K562 (cell line): ENCODE results near the gene HIVEP1. TPM values are rescaled to one million over a fixed set of nuclear protein-coding genes. Genes with fewer than 3 reads are reported as not detected.

Experiments used
- ARNT ChIP-seq, 2 experiments: fragments of 450-650 bp; IDR thresholded peaks; 2 replicates each; pipeline ENCODE4 v1.6.1; 2016; ENCODE audit warnings: mild to moderate bottlenecking in 1 of 2
- CEBPG ChIP-seq, 3 experiments: fragments of 200-800 bp in 1 of 3; sonication (Bioruptor generic) in 1 of 3; sonication (generic) in 1 of 3; formaldehyde crosslinking in 1 of 3; IDR thresholded peaks in 2 of 3; conservative IDR thresholded peaks in 1 of 3; 2 replicates each; pipeline versions ENCODE4 v1.6.1 to v1.8.0; 2016 to 2022; ENCODE audit warnings: missing compliant biosample characterization in 2 of 3, missing genetic modification characterization in 2 of 3, mild to moderate bottlenecking in 1 of 3, missing genetic modification reagents in 1 of 3
- CREB1 ChIP-seq, 2 experiments: sonication (generic) in 1 of 2; formaldehyde crosslinking in 1 of 2; IDR thresholded peaks; 2 replicates each; pipeline versions ENCODE4 v1.6.1 to v1.8.0; 2012 to 2022; ENCODE audit warnings: inconsistent platforms in 1 of 2, mild to moderate bottlenecking in 1 of 2, missing genetic modification reagents in 1 of 2, moderate library complexity in 1 of 2
- HMG20B ChIP-seq: fragments of 250-450 bp; sonication (Bioruptor Pico); IDR thresholded peaks from 2 replicates; pipeline ENCODE4 v1.5.0; 2021; ENCODE audit warnings: mild to moderate bottlenecking
- HMGXB4 ChIP-seq: sonication (generic); formaldehyde crosslinking; IDR thresholded peaks from 2 replicates; pipeline ENCODE4 v1.8.1; 2023; ENCODE audit warnings: mild to moderate bottlenecking, missing genetic modification reagents
- POLR2AphosphoS5 ChIP-seq: IDR thresholded peaks from 2 replicates; pipeline ENCODE4 v1.6.1; 2011; ENCODE audit warnings: mild to moderate bottlenecking, low read depth, low read length, moderate library complexity; ENCODE audit not compliant: control insufficient read depth, insufficient read depth
- PRPF4 ChIP-seq: fragments of 200-400 bp; formaldehyde crosslinking; IDR thresholded peaks from one replicate; pipeline ENCODE4 v1.6.1; 2017; ENCODE audit warnings: low read length, low read depth, mild to moderate bottlenecking; ENCODE audit not compliant: insufficient read depth, poor library complexity, severe bottlenecking
- RERE ChIP-seq: sonication (generic); formaldehyde crosslinking; IDR thresholded peaks from 2 replicates; pipeline ENCODE4 v1.8.0; 2023; ENCODE audit warnings: missing genetic modification reagents, mild to moderate bottlenecking, borderline replicate concordance
- SRSF7 ChIP-seq: fragments of 200-400 bp; formaldehyde crosslinking; optimal IDR thresholded peaks from 2 replicates; pipeline ENCODE3; 2017; ENCODE audit warnings: mild to moderate bottlenecking, low read depth, low read length
- ZNF707 ChIP-seq: fragments of 250-450 bp; sonication (Bioruptor Pico); conservative IDR thresholded peaks from 2 replicates; pipeline ENCODE4 v1.8.0; 2022; ENCODE audit warnings: inconsistent platforms, mild to moderate bottlenecking, moderate library complexity
- polyA plus RNA-seq, 8 experiments: library from polyadenylated mRNA; depleted of rRNA in 4 of 8; stranded (reverse) in 5 of 8; unstranded in 3 of 8; fragments of >200 nt; fragmentation: Nextera tagmentation in 2 of 8; fragmentation: Illumina TruSeq in 1 of 8; extraction: Ambion mirVana in 2 of 8; extraction: Trizol in 1 of 8; gene quantifications; 2 replicates each; pipeline versions ENCODE4 v1.2.1 to v1.2.3, GENCODE V29; 2011 to 2014; ENCODE audit warnings: inconsistent platforms in 1 of 8, missing spikeins in 1 of 8
- total RNA-seq, 7 experiments: library from RNA; depleted of rRNA in 6 of 7; stranded (reverse); fragments of >200 nt in 6 of 7; fragmentation: Illumina TruSeq in 2 of 7; extraction: Trizol in 2 of 7; gene quantifications; 2 replicates each; pipeline versions ENCODE4 v1.2.1 to v1.2.3, GENCODE V29; 2011 to 2021; ENCODE audit warnings: low replicate concordance in 1 of 7

HIVEP1 gene
- total and polyA plus RNA-seq, 9 of the 15 experiments (the other 6 are each of a cell fraction or from before 2014, with no cell fraction given) = 6.0 to 33.3 (median 21.7) TPM

- TF ChIP-seq POLR2AphosphoS5 (peak; percentile 90), HMGXB4 (no peak), SRSF7 (no peak), CREB1 (IDR thresholded peaks at IDR 0.05) (no peak; the same call in 1 of the 2 replicates), CREB1 (CRISPR knock-in tag; IDR thresholded peaks at IDR 0.05) (peak; percentile 48; the same call in 1 of the 2 replicates), ZNF707 (CRISPR knock-in tag) (0 out of 2 replicates have a peak, but pooled peaks have one; percentile 3), PRPF4 (no peak), RERE (no peak), HMG20B (CRISPR knock-in tag) (no peak), ARNT (IDR thresholded peaks at IDR 0.05) (peak; percentile 75 to 82; a peak in 2 of 4 replicates), CEBPG (CRISPR knock-in tag; IDR thresholded peaks at IDR 0.05) (no peak), CEBPG (tag; conservative IDR thresholded peaks at IDR 0.05 in 1 of 2, IDR thresholded peaks at IDR 0.05 in 1 of 2) (no peak)
Observed at GRCh38 chr6:12008366-12009179, 3.5 kb upstream of the HIVEP1 start (continued).
